H9 (cell line): ENCODE measurements around the gene FAM24B. TPM values are rescaled to one million over a fixed set of nuclear protein-coding genes. Genes with fewer than 3 reads are reported as not detected.

Experiments
- DNase-seq: peaks from one replicate; pipeline ENCODE4 v3.0.0-alpha.2; 2017
- H2AFZ ChIP-seq: one replicate; pipeline ENCODE4 v1.6.1; 2013; ENCODE audit warnings: mild to moderate bottlenecking, low read length, control low read depth, moderate library complexity
- H2AK5ac ChIP-seq: 2 replicates; pipeline ENCODE4 v1.6.1; 2013; ENCODE audit warnings: low read length, control low read depth, mixed read lengths; ENCODE audit not compliant: insufficient read length
- H2BK120ac ChIP-seq: one replicate; pipeline ENCODE4 v1.6.1; 2013; ENCODE audit warnings: low read depth, mild to moderate bottlenecking, low read length, control low read depth, inconsistent platforms; ENCODE audit not compliant: poor library complexity, severe bottlenecking
- H2BK12ac ChIP-seq: 2 replicates; pipeline ENCODE4 v1.6.1; 2013; ENCODE audit warnings: low read length, control low read depth, mixed read lengths, low read depth; ENCODE audit not compliant: insufficient read length
- H2BK15ac ChIP-seq: 2 replicates; pipeline ENCODE4 v1.6.1; 2013; ENCODE audit warnings: low read depth, low read length, control low read depth
- H2BK20ac ChIP-seq: one replicate; pipeline ENCODE4 v1.6.1; 2013; ENCODE audit warnings: low read depth, mild to moderate bottlenecking, low read length, control low read depth, inconsistent platforms; ENCODE audit not compliant: poor library complexity, severe bottlenecking
- H2BK5ac ChIP-seq: 2 replicates; pipeline ENCODE4 v1.6.1; 2013; ENCODE audit warnings: low read length, control low read depth, mixed read lengths; ENCODE audit not compliant: insufficient read length
- H3K14ac ChIP-seq: 2 replicates; pipeline ENCODE4 v1.6.1; 2013; ENCODE audit warnings: low read length, control low read depth; ENCODE audit not compliant: insufficient read depth
- H3K18ac ChIP-seq: 2 replicates; pipeline ENCODE4 v1.6.1; 2013; ENCODE audit warnings: low read depth, mild to moderate bottlenecking, mixed read lengths, low read length, control low read depth; ENCODE audit not compliant: insufficient read length
- H3K23ac ChIP-seq: 2 replicates; pipeline ENCODE4 v1.6.1; 2013; ENCODE audit warnings: low read length, control low read depth, mixed read lengths, low read depth; ENCODE audit not compliant: insufficient read length
- H3K23me2 ChIP-seq: 2 replicates; pipeline ENCODE4 v1.6.1; 2013; ENCODE audit warnings: low read depth, mild to moderate bottlenecking, mixed read lengths, low read length, control low read depth; ENCODE audit not compliant: insufficient read length, poor library complexity, severe bottlenecking
- H3K27ac ChIP-seq: 2 replicates; pipeline ENCODE4 v1.5.1; 2013; ENCODE audit warnings: low read length, control low read depth, mixed read lengths, low read depth; ENCODE audit not compliant: insufficient read length
- H3K27me3 ChIP-seq: 2 replicates; pipeline ENCODE4 v1.6.1; 2013; ENCODE audit warnings: low read length, control low read depth, inconsistent platforms; ENCODE audit not compliant: insufficient read depth
- H3K4ac ChIP-seq: 2 replicates; pipeline ENCODE4 v1.6.1; 2013; ENCODE audit warnings: low read depth, mild to moderate bottlenecking, control low read depth, inconsistent platforms, low read length, moderate library complexity
- H3K4me1 ChIP-seq: 2 replicates; pipeline ENCODE4 v1.6.1; 2013; ENCODE audit warnings: low read length, control low read depth, inconsistent platforms; ENCODE audit not compliant: insufficient read depth
- H3K4me2 ChIP-seq: 2 replicates; pipeline ENCODE4 v1.6.1; 2013; ENCODE audit warnings: low read length, control low read depth, mixed read lengths; ENCODE audit not compliant: insufficient read length, insufficient read depth
- H3K56ac ChIP-seq: 2 replicates; pipeline ENCODE4 v1.6.1; 2013; ENCODE audit warnings: low read depth, mild to moderate bottlenecking, mixed read lengths, low read length, control low read depth; ENCODE audit not compliant: insufficient read length
- H3K79me1 ChIP-seq: 2 replicates; pipeline ENCODE4 v1.6.1; 2013; ENCODE audit warnings: low read depth, mild to moderate bottlenecking, moderate library complexity, low read length, control low read depth, inconsistent platforms; ENCODE audit not compliant: insufficient read depth, poor library complexity, severe bottlenecking
- H3K79me2 ChIP-seq: 2 replicates; pipeline ENCODE4 v1.6.1; 2013; ENCODE audit warnings: low read length, control low read depth, inconsistent platforms; ENCODE audit not compliant: insufficient read depth
- H3K9ac ChIP-seq: 2 replicates; pipeline ENCODE4 v1.6.1; 2013; ENCODE audit warnings: low read length, control low read depth, mixed read lengths; ENCODE audit not compliant: insufficient read length; ENCODE audit errors: extremely low read depth
- H3K9me3 ChIP-seq: one replicate; pipeline ENCODE4 v1.6.1; 2013; ENCODE audit warnings: low read depth, low read length, inconsistent platforms; ENCODE audit not compliant: control insufficient read depth
- H3T11ph ChIP-seq: one replicate; pipeline ENCODE4 v1.6.1; 2013; ENCODE audit warnings: mild to moderate bottlenecking, low read length, control low read depth, inconsistent platforms
- H4K20me1 ChIP-seq: one replicate; pipeline ENCODE4 v1.6.1; 2013; ENCODE audit not compliant: control insufficient read depth, insufficient read length, insufficient read depth
- H4K5ac ChIP-seq: 2 replicates; pipeline ENCODE4 v1.6.1; 2013; ENCODE audit warnings: low read depth, mild to moderate bottlenecking, mixed read lengths, low read length, control low read depth; ENCODE audit not compliant: insufficient read length
- H4K8ac ChIP-seq: replicated peaks from 2 replicates; pipeline ENCODE4 v1.6.1; 2013; ENCODE audit warnings: low read length, control low read depth, mixed read lengths, low read depth; ENCODE audit not compliant: insufficient read length
- H4K91ac ChIP-seq: 2 replicates; pipeline ENCODE4 v1.6.1; 2013; ENCODE audit warnings: low read depth, mild to moderate bottlenecking, moderate library complexity, mixed read lengths, low read length, control low read depth; ENCODE audit not compliant: insufficient read length
- H3K27ac Mint-ChIP-seq, 3 experiments: 2 replicates in 2 of 3; 3 replicates in 1 of 3; pipeline ENCODE4 v1.8.0; 2020 to 2021; ENCODE audit warnings: mixed read lengths in 3 of 3, mild to moderate bottlenecking in 1 of 3, moderate library complexity in 1 of 3
- H3K27me3 Mint-ChIP-seq: 2 replicates; pipeline ENCODE4 v1.8.0; 2021; ENCODE audit warnings: low read depth, mild to moderate bottlenecking, moderate library complexity, mixed read lengths
- H3K36me3 Mint-ChIP-seq, 3 experiments: 2 replicates in 2 of 3; 3 replicates in 1 of 3; pipeline ENCODE4 v1.8.0; 2020 to 2021; ENCODE audit warnings: low read depth in 3 of 3, mixed read lengths in 3 of 3; ENCODE audit not compliant: insufficient read depth in 1 of 3
- H3K4me1 Mint-ChIP-seq, 2 experiments: 2 replicates each; pipeline ENCODE4 v1.8.0; 2020; ENCODE audit warnings: mixed read lengths in 2 of 2
- H3K4me3 Mint-ChIP-seq, 2 experiments: 2 replicates in 1 of 2; 3 replicates in 1 of 2; pipeline ENCODE4 v1.8.0; 2020 to 2021; ENCODE audit warnings: mild to moderate bottlenecking in 2 of 2, mixed read lengths in 2 of 2, moderate library complexity in 1 of 2
- H3K9me3 Mint-ChIP-seq, 2 experiments: 2 replicates in 1 of 2; 3 replicates in 1 of 2; pipeline ENCODE4 v1.8.0; 2020; ENCODE audit warnings: mild to moderate bottlenecking in 2 of 2, mixed read lengths in 2 of 2, moderate library complexity in 1 of 2
- WGBS: extraction: QIAGEN DNeasy Blood & Tissue Kit; methylation state at CpG from one replicate; pipeline ENCODE4 v1.1.7; 2013; ENCODE audit warnings: missing lambda C conversion rate, low lambda C conversion rate, mixed read lengths; ENCODE audit not compliant: insufficient read length; ENCODE audit errors: extremely low coverage; 5-methylcytosine and 5-hydroxymethylcytosine counted together
- total RNA-seq: library from RNA; stranded (reverse); gene quantifications from 2 replicates; pipeline ENCODE4 v1.2.1, GENCODE V29; 2021
- TF ChIP-seq, protein P1 (sequence below): fragments of 200-600 bp; sonication (generic); conservative IDR thresholded peaks from 3 replicates; pipeline ENCODE4 v1.8.0; 2021; ENCODE audit warnings: antibody characterized with exemption, mild to moderate bottlenecking

The FAM24B gene
- total RNA-seq, 1 experiment from 2014 or later, result not detected

DNA sequence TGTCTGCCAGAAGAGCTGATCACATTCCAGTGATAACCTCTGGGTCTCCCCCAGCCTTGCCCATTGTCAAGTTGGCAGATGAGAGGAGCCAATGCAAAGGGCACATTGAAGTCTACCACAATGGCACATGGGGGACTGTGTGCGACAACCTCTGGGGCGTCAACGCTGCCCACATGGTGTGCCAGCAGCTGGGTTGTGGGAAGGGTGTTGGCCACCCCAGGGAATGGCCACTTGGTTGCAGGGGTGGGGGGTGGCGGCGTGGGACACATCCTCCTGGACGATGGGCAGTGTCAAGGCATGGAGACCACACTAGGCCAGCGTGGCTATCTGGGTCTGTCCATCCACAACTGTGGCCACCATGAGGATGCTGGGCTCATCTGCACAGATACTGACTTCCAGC lies 77.1 kb downstream of the FAM24B start:
- H2BK12ac ChIP-seq, result no peak overlapping the region
- H3K4ac ChIP-seq, result no peak overlapping the region
- DNase-seq, result no peak
- H3K9me3 ChIP-seq, result no peaks in the 10 kb centered on the region
- no peak overlapping the region for H2BK120ac ChIP-seq
- H3K79me2 ChIP-seq, result no peaks in the 10 kb centered on the region
- no peak overlapping the region for H3T11ph ChIP-seq
- Mint-ChIP-seq H3K4me1 (peaks cover 0 to 3% of the 10 kb centered on the region in 2 experiments; a peak in 2 of 4 replicates), H3K27me3 (peaks cover 11% of the 10 kb centered on the region), H3K27ac (peak overlapping the region in 1 of 3 experiments; percentile 76; a peak in 1 of 7 replicates), H3K36me3 (no peaks in the 10 kb centered on the region), H3K4me3 (no peak overlapping the region; a peak in 1 of 5 replicates), H3K9me3 (no peaks in the 10 kb centered on the region)
- no peaks in the 10 kb centered on the region for H3K79me1 ChIP-seq
- H3K4me2 ChIP-seq, result no peak overlapping the region
- no peak overlapping the region for H2BK5ac ChIP-seq
- no peak overlapping the region for H3K23ac ChIP-seq
- H3K27me3 ChIP-seq, result no peaks in the 10 kb centered on the region
- no peak overlapping the region for H2AFZ ChIP-seq
- no peak overlapping the region for H3K14ac ChIP-seq
- H2BK15ac ChIP-seq, result no peak overlapping the region
- no peak overlapping the region for H2BK20ac ChIP-seq
- no peaks in the 10 kb centered on the region for H3K4me1 ChIP-seq
- no CpG with 5 or more reads among the region's 7 CpGs for WGBS
- no peak overlapping the region for H3K27ac ChIP-seq
- no peak overlapping the region for H2AK5ac ChIP-seq
- no peak overlapping the region for H4K5ac ChIP-seq
- no peak overlapping the region for H4K8ac ChIP-seq
- no peak overlapping the region for H3K9ac ChIP-seq
- TF ChIP-seq, protein P1, sequence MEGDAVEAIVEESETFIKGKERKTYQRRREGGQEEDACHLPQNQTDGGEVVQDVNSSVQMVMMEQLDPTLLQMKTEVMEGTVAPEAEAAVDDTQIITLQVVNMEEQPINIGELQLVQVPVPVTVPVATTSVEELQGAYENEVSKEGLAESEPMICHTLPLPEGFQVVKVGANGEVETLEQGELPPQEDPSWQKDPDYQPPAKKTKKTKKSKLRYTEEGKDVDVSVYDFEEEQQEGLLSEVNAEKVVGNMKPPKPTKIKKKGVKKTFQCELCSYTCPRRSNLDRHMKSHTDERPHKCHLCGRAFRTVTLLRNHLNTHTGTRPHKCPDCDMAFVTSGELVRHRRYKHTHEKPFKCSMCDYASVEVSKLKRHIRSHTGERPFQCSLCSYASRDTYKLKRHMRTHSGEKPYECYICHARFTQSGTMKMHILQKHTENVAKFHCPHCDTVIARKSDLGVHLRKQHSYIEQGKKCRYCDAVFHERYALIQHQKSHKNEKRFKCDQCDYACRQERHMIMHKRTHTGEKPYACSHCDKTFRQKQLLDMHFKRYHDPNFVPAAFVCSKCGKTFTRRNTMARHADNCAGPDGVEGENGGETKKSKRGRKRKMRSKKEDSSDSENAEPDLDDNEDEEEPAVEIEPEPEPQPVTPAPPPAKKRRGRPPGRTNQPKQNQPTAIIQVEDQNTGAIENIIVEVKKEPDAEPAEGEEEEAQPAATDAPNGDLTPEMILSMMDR, result no peak
- H4K91ac ChIP-seq, result no peak overlapping the region
- no peak overlapping the region for H3K18ac ChIP-seq
- no peak overlapping the region for H3K56ac ChIP-seq
- H3K23me2 ChIP-seq, result no peaks in the 10 kb centered on the region
- H4K20me1 ChIP-seq, result no peaks in the 10 kb centered on the region

Other genes starting within 250 kb of the FAM24B start
- gene C10orf120, start 179.7 kb downstream of the FAM24B start, total RNA-seq, result not detected in 2 replicates
- gene CUZD1, start 33.7 kb downstream of the FAM24B start, total RNA-seq, result 17.2 and 19.4 TPM in 2 replicates
- gene FAM24A, start 31.0 kb upstream of the FAM24B start, total RNA-seq, result not detected in 2 replicates
- gene C10orf88, start 74.6 kb upstream of the FAM24B start, total RNA-seq, result 10.9 and 11.7 TPM in 2 replicates
- gene PSTK, start 100.8 kb upstream of the FAM24B start, total RNA-seq, result 8.0 and 8.7 TPM in 2 replicates
- gene IKZF5, start 129.2 kb upstream of the FAM24B start, total RNA-seq, result 12.5 and 14.3 TPM in 2 replicates
- 31.1 and 35.1 TPM in 2 replicates for gene ACADSB, start 129.4 kb upstream of the FAM24B start, total RNA-seq